IMR-90 (cell line): ENCODE data around the gene AQP1. TPM values are rescaled to one million over a fixed set of nuclear protein-coding genes. Genes with fewer than 3 reads are reported as not detected.

Source experiments
- ATAC-seq: fragments of 200-7000 bp; cut with Tn5 transposase; 2 replicates; pipeline ENCODE4 v1.9.1; 2020; ENCODE audit warnings: low read depth, mild to moderate bottlenecking, moderate library complexity
- BruUV-seq: library from RNA; stranded (reverse); fragments of 400-500 nt; replicated peaks from 2 replicates; lab custom pipeline; 2021; lab: Mats Ljungman, UMichigan
- CTCF ChIA-PET: fragments of 300-600 bp; formaldehyde crosslinking; extraction: SDS; loops from one replicate; lab custom pipeline; 2021; ENCODE audit warnings: antibody characterized with exemption; lab: Yijun Ruan, JAX
- POLR2A ChIA-PET: fragments of 300-600 bp; sonication (Branson Sonifier 250); formaldehyde crosslinking; loops from one replicate; lab custom pipeline; 2022; ENCODE audit warnings: antibody characterized with exemption; ENCODE audit not compliant: unreplicated experiment; lab: Charles Lee
- DNase-seq: peaks from one replicate; pipeline ENCODE4 v3.0.0; 2013
- H2AFZ ChIP-seq: replicated peaks from 2 replicates; pipeline ENCODE3; 2013; ENCODE audit warnings: low read length, mild to moderate bottlenecking; ENCODE audit not compliant: poor library complexity
- H2AK5ac ChIP-seq: 2 replicates; pipeline ENCODE4 v1.6.1; 2013; ENCODE audit warnings: low read depth, low read length, inconsistent platforms
- H2AK9ac ChIP-seq: replicated peaks from 2 replicates; pipeline ENCODE3; 2013; ENCODE audit warnings: mild to moderate bottlenecking, low read depth, low read length, moderate library complexity; ENCODE audit not compliant: poor library complexity
- H2BK120ac ChIP-seq: 2 replicates; pipeline ENCODE4 v1.6.1; 2013; ENCODE audit warnings: low read depth, low read length, inconsistent platforms
- H2BK15ac ChIP-seq: 3 replicates; pipeline ENCODE4 v1.6.1; 2013; ENCODE audit warnings: low read depth, low read length, inconsistent platforms
- H2BK20ac ChIP-seq: 2 replicates; pipeline ENCODE4 v1.6.1; 2013; ENCODE audit warnings: low read depth, mild to moderate bottlenecking, inconsistent platforms, low read length, moderate library complexity
- H2BK5ac ChIP-seq: 2 replicates; pipeline ENCODE4 v1.6.1; 2013; ENCODE audit warnings: mild to moderate bottlenecking, low read depth, low read length, inconsistent platforms; ENCODE audit not compliant: poor library complexity, severe bottlenecking
- H3K14ac ChIP-seq: replicated peaks from 2 replicates; pipeline ENCODE4 v1.6.1; 2013; ENCODE audit warnings: low read depth, low read length, inconsistent platforms
- H3K18ac ChIP-seq: 2 replicates; pipeline ENCODE4 v1.6.1; 2013; ENCODE audit warnings: low read depth, low read length, control low read depth
- H3K23ac ChIP-seq: 2 replicates; pipeline ENCODE4 v1.6.1; 2013; ENCODE audit warnings: low read depth, low read length, inconsistent platforms
- H3K27ac ChIP-seq: 2 replicates; pipeline ENCODE4 v1.5.1; 2013; ENCODE audit warnings: mild to moderate bottlenecking, control low read depth, low read length; ENCODE audit not compliant: insufficient read depth
- H3K27me3 ChIP-seq: 2 replicates; pipeline ENCODE4 v1.6.1; 2013; ENCODE audit warnings: low read length; ENCODE audit not compliant: control insufficient read depth, insufficient read depth
- H3K36me3 ChIP-seq: 2 replicates; pipeline ENCODE4 v1.6.1; 2013; ENCODE audit warnings: low read length, mixed read lengths; ENCODE audit not compliant: control insufficient read depth, insufficient read depth
- H3K4ac ChIP-seq: 2 replicates; pipeline ENCODE4 v1.6.1; 2013; ENCODE audit warnings: low read depth, low read length, inconsistent platforms
- H3K4me1 ChIP-seq: 2 replicates; pipeline ENCODE4 v1.6.1; 2013; ENCODE audit warnings: low read length, mixed read lengths; ENCODE audit not compliant: control insufficient read depth, insufficient read depth
- H3K4me2 ChIP-seq: 2 replicates; pipeline ENCODE4 v1.6.1; 2013; ENCODE audit warnings: low read depth, mild to moderate bottlenecking, control low read depth, low read length, moderate library complexity
- H3K4me3 ChIP-seq: 2 replicates; pipeline ENCODE4 v1.5.1; 2013; ENCODE audit warnings: low read depth, mild to moderate bottlenecking, control low read depth, low read length, moderate library complexity; ENCODE audit not compliant: insufficient read depth
- H3K56ac ChIP-seq: 2 replicates; pipeline ENCODE4 v1.6.1; 2013; ENCODE audit warnings: low read length, inconsistent platforms; ENCODE audit not compliant: insufficient read depth; ENCODE audit errors: extremely low read depth
- H3K79me1 ChIP-seq, 2 experiments: 2 replicates each; pipeline ENCODE4 v1.6.1; 2013; ENCODE audit warnings: low read length in 2 of 2, inconsistent platforms in 1 of 2, low read depth in 1 of 2
- H3K9ac ChIP-seq: 2 replicates; pipeline ENCODE4 v1.6.1; 2013; ENCODE audit warnings: low read depth, low read length, control low read depth
- H3K9me1 ChIP-seq: 2 replicates; pipeline ENCODE4 v1.6.1; 2013; ENCODE audit warnings: low read length, inconsistent platforms; ENCODE audit not compliant: insufficient read depth
- H3K9me3 ChIP-seq: 2 replicates; pipeline ENCODE4 v1.6.1; 2013; ENCODE audit warnings: low read length; ENCODE audit not compliant: control insufficient read depth, insufficient read depth
- H4K20me1 ChIP-seq: 2 replicates; pipeline ENCODE4 v1.6.1; 2013; ENCODE audit warnings: low read length, inconsistent platforms; ENCODE audit not compliant: insufficient read depth
- H4K5ac ChIP-seq: 2 replicates; pipeline ENCODE4 v1.6.1; 2013; ENCODE audit warnings: mild to moderate bottlenecking, low read depth, low read length, control low read depth
- H4K8ac ChIP-seq, 2 experiments: 2 replicates each; pipeline ENCODE4 v1.6.1; 2013; ENCODE audit warnings: low read depth in 2 of 2, low read length in 2 of 2, control low read depth in 1 of 2, inconsistent platforms in 1 of 2
- H4K91ac ChIP-seq: 2 replicates; pipeline ENCODE4 v1.6.1; 2013; ENCODE audit warnings: low read depth, low read length, inconsistent platforms; ENCODE audit not compliant: insufficient read depth
- NFE2L2 ChIP-seq: fragments of 150-350 bp; IDR thresholded peaks from 2 replicates; pipeline ENCODE4 v1.6.1; 2016; ENCODE audit warnings: low read depth, mild to moderate bottlenecking, low read length
- RCOR1 ChIP-seq: IDR thresholded peaks from 2 replicates; pipeline ENCODE4 v1.6.1; 2012; ENCODE audit warnings: mild to moderate bottlenecking, low read length, improper control_type of control experiment; ENCODE audit not compliant: insufficient replicate concordance
- whole genome bisulfite sequencing, 2 experiments: methylation state at CpG; one replicate each; pipeline versions ENCODE4 v1.1.5 to v1.1.7; 2013; ENCODE audit warnings: missing lambda C conversion rate in 2 of 2; ENCODE audit not compliant: insufficient read length in 1 of 2; ENCODE audit errors: extremely low coverage in 2 of 2; 5-methylcytosine and 5-hydroxymethylcytosine counted together
- dilution Hi-C: fragments of 300-500 bp; cut with HindIII; formaldehyde crosslinking; loops from one replicate; pipeline ENCODE4 v1.14.3; 2018; ENCODE audit warnings: low sequenced_read_pairs; ENCODE audit not compliant: unreplicated experiment
- in situ Hi-C: fragments of 300-500 bp; cut with MboI; formaldehyde crosslinking; loops from 3 replicates; pipeline ENCODE4 v1.14.3; 2019; ENCODE audit warnings: low sequenced_read_pairs, inconsistent platforms, mixed read lengths
- intact Hi-C: fragments of 100-400 bp; cut with micrococcal nuclease; formaldehyde crosslinking; loops from 2 replicates; pipeline ENCODE4 v1.10.0; 2022
- polyA plus RNA-seq, 3 experiments: library from polyadenylated mRNA; depleted of rRNA; stranded (reverse); fragments of >200 nt; gene quantifications; 2 replicates each; pipeline ENCODE4 v1.2.3, GENCODE V29; 2012; ENCODE audit warnings: low replicate concordance in 1 of 3
- total RNA-seq: library from RNA; depleted of rRNA; stranded (reverse); fragments of >200 nt; gene quantifications from 2 replicates; pipeline ENCODE4 v1.2.3, GENCODE V29; 2012

The AQP1 gene
- total and polyA plus RNA-seq, 2 of the 4 experiments (the other 2 are of a cell fraction) = 0.18 to 0.39 TPM

GRCh38 chr7:30894866-30895605 lies 16.6 kb upstream of the AQP1 start:
- H3K36me3 ChIP-seq = no peaks in the 10 kb centered on the region
- no peaks in the 10 kb centered on the region for H3K79me1 ChIP-seq
- no peak overlapping the region for H2AK9ac ChIP-seq
- H3K56ac ChIP-seq = no peak overlapping the region
- ATAC-seq = peak; percentile 7; the same call in 1 of the 2 replicates
- peaks cover 13% of the 10 kb centered on the region for H3K27me3 ChIP-seq
- H2BK15ac ChIP-seq = no peak overlapping the region
- intact Hi-C loops (no loop called here), dilution Hi-C loops (no loop called here), in situ Hi-C loops (no loop called here)
- no peak overlapping the region for H2AFZ ChIP-seq
- ChIA-PET POLR2A (no interaction called here), CTCF (no interaction called here)
- 83% methylated on average over 4 of the region's 14 CpGs; no CpG with 5 or more reads in 1 of the 2 experiments for WGBS, 2 experiments
- no peak for TF ChIP-seq NFE2L2
- TF ChIP-seq RCOR1 = no peak
- no peaks in the 10 kb centered on the region; the same call in 1 of the 2 replicates for H4K20me1 ChIP-seq
- peaks cover 10% of the 10 kb centered on the region; the same call in 1 of the 2 replicates for H3K4me1 ChIP-seq
- H2BK20ac ChIP-seq = no peak overlapping the region
- BruUV-seq = no TSS peak
- H3K18ac ChIP-seq = no peak overlapping the region
- peaks cover 5% of the 10 kb centered on the region; the same call in 1 of the 2 replicates for H3K9me1 ChIP-seq
- DNase-seq = no peak
- no peak overlapping the region for H3K4me2 ChIP-seq
- no peak overlapping the region for H2BK5ac ChIP-seq
- H4K8ac ChIP-seq = no peak overlapping the region
- no peak overlapping the region for H3K4ac ChIP-seq
- no peak overlapping the region for H4K91ac ChIP-seq
- no peak overlapping the region for H3K14ac ChIP-seq
- no peak overlapping the region for H3K9ac ChIP-seq
- no peak overlapping the region for H3K23ac ChIP-seq
- H3K4me3 ChIP-seq = no peak overlapping the region
- H2AK5ac ChIP-seq = no peak overlapping the region; the same call in 1 of the 2 replicates
- no peak overlapping the region for H3K27ac ChIP-seq
- H4K5ac ChIP-seq = no peak overlapping the region
- H3K9me3 ChIP-seq = no peaks in the 10 kb centered on the region; the same call in 1 of the 2 replicates
- H2BK120ac ChIP-seq = no peak overlapping the region
